Measurements from ENCODE around the gene TBCD.

TBCD gene

GRCh38 chr17:82888583-82889495 lies 137.0 kb downstream of the TBCD start:
- DNase-seq (ENCODE audit: low spot score): no peak

GRCh38 chr17:82889496-82890338 lies 137.9 kb downstream of the TBCD start:
- no peak for DNase-seq (ENCODE audit: low spot score)

GRCh38 chr17:82890339-82890730 lies 138.5 kb downstream of the TBCD start:
- no peak for DNase-seq (ENCODE audit: low spot score)

- no peak for DNase-seq (ENCODE audit: low spot score)
Measured at GRCh38 chr17:82890926-82891678, 139.2 kb downstream of the TBCD start.

GRCh38 chr17:82891911-82892310 lies 140.0 kb downstream of the TBCD start:
- no peak for DNase-seq (ENCODE audit: low spot score)

GRCh38 chr17:82892899-82893565 lies 141.2 kb downstream of the TBCD start:
- DNase-seq (ENCODE audit: low spot score): no peak

- no peak for DNase-seq (ENCODE audit: low spot score)
Measured at GRCh38 chr17:82893779-82894178, 141.9 kb downstream of the TBCD start.

- DNase-seq (ENCODE audit: low spot score): no peak
Measured at GRCh38 chr17:82894389-82894788, 142.5 kb downstream of the TBCD start.

- DNase-seq (ENCODE audit: low spot score): no peak
Measured at GRCh38 chr17:82895087-82895486, 143.2 kb downstream of the TBCD start.

- no peak for DNase-seq (ENCODE audit: low spot score)
Measured at GRCh38 chr17:82896071-82897000, 144.5 kb downstream of the TBCD start.

GRCh38 chr17:82897514-82898249 lies 145.8 kb downstream of the TBCD start:
- no peak for DNase-seq (ENCODE audit: low spot score)

GRCh38 chr17:82898976-82899514 lies 147.2 kb downstream of the TBCD start:
- no peak for DNase-seq (ENCODE audit: low spot score)

- DNase-seq (ENCODE audit: low spot score): no peak
Measured at GRCh38 chr17:82899941-82900340, 148.1 kb downstream of the TBCD start.

- no peak for DNase-seq (ENCODE audit: low spot score)
Measured at GRCh38 chr17:82900741-82901140, 148.9 kb downstream of the TBCD start.

GRCh38 chr17:82901356-82901755 lies 149.5 kb downstream of the TBCD start:
- DNase-seq (ENCODE audit: low spot score): no peak

- no peak for DNase-seq (ENCODE audit: low spot score)
Measured at GRCh38 chr17:82901856-82902255, 150.0 kb downstream of the TBCD start.

GRCh38 chr17:82902972-82903874 lies 151.4 kb downstream of the TBCD start:
- no peak for DNase-seq (ENCODE audit: low spot score)

GRCh38 chr17:82905130-82905529 lies 153.3 kb downstream of the TBCD start:
- DNase-seq (ENCODE audit: low spot score): no peak
